ENCODE results near the gene TACR2.
A peak's percentile ranks its signal among the peaks of the same experiment; 100 is the strongest.

Gene TACR2

GRCh38 chr10:69418052-69418752 is 1.5 kb upstream of the TACR2 start:
- no peak for DNase-seq

- DNase-seq, result no peak
Observed at GRCh38 chr10:69417542-69417941, 824 bp upstream of the TACR2 start.

- DNase-seq, result no peak
Observed at GRCh38 chr10:69415951-69416350, 767 bp downstream of the TACR2 start.

- DNase-seq, result no peak
Observed at GRCh38 chr10:69415049-69415448, 1.7 kb downstream of the TACR2 start.

DNA sequence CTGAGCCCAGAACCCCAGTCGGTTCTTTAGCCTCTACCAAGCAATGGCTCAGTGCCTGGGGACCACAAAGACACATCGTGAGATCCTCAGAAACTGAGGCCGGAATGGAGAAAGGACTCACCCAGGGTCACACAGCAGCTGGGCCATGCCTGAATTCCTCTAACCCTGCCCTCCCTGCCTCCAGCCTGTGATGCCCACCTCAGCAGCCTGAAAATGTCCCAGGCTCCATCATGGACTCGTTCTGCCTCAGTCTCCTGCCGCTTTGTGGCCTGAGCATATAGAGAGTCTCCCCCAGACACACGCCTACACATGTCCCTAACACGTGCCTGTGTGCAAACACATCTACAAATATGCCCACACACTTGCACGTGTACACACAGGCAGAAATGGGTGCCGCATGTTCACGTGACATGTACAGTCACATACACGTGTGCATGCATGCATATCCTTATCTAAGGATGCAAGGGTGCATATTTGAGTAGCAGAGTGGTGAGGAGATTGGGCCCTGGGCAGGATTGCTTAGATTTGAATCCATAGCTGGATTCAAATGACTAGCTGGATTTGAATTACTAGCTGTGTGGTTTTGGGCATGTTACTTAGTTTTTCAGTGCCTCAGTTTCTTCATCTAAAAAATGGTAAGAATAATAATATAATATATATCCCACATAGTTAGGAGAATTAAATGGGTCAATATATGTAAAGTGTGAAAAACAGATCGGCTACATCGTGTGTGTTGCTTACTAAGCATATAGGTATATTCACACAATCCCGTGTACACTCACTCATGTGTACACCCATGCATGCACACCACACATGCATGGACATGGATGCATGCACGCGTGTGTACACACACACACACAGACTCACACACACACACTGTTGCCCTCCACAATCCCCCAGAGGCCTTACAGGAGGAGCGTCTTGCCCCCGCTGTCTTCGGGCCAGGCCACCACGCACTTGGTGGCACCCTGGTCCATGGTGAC is 2.4 kb downstream of the TACR2 start:
- DNase-seq, result no peak

- peak in 1 of 5 experiments; percentile 22 for DNase-seq
Observed at GRCh38 chr10:69413221-69413865, 3.4 kb downstream of the TACR2 start.

- no peak for DNase-seq
Observed at GRCh38 chr10:69412232-69412790, 4.4 kb downstream of the TACR2 start.

GRCh38 chr10:69411476-69411875 is 5.2 kb downstream of the TACR2 start:
- no peak for DNase-seq

DNA sequence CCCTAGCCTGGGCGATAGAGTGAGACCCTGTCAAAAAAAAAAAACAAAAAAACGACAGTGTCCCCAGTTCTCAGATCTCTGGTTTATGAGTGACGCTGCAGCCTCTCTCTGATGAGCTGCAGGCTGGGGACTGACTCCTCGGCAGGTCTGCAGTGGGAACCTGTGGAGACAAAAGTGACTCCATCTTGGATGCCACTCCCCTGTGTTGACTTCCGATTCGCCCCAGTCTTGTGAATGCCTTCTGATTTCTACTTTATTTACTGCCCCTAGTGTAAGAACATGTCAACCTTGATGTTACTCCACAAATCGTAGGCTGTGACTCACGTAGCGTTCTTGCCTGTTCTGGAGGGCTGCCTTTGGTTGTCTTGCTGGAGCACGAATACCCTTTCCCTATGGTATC is 6.2 kb downstream of the TACR2 start:
- DNase-seq, result no peak

- DNase-seq, result no peak
Observed at GRCh38 chr10:69409968-69410367, 6.8 kb downstream of the TACR2 start.

DNA sequence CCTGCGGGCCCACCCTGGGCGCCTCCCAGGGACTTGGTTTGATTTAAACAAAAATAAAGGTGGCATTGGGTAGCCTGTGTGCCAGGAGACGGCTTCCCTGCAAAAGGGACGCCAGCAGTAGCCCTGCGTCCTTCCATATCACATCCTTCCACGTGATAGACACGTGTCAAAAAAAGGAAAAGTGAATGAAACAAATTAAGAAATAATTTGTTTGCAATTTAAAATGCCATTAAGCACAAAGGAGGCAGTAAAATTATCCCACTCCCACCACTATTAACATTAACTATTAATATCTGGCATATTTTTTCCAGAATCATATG is 7.6 kb downstream of the TACR2 start:
- DNase-seq, result no peak

DNA sequence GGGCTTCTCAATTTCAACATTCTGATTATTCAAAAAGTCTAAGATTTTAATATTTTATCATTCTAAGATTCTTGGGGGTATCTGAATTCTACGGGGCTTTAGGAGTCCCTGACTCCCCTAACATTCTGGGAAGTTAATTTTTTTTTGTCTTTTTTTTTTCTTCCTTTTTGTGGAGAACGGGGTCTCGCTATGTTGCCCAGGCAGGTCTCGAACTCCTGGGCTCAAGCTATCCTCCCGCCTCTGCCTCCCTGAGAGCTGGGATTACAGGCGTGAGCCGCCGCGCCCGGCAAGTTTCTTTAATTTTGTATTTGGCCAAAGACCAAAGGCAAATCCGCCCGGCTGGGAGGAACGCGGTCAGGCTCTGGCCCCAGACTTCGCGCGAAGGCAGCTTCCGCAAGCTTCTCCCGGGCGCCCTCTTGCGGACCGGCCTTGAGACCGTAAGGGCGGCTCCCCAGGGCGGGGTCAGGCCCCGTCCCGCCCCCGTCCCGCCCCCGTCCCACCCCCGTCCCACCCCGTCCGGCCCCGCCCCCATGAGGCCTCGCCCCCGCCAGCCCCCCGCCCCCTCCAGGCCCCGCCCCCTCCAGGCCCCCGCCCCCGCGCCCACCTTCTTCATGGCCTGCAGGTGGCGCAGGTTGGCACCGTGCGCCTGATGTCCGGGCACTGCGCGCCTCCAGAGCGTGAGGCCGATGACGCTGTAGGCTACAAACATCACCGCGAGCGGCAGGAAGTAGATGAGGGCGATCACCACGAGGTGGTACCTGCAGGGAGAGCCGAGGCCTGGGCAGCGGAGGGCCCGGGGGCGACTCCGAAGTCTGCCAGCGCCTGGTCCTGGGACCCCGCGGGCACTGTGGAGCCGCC is 8.2 kb downstream of the TACR2 start:
- DNase-seq, result peak; percentile 80 to 97 (median 84)

DNA sequence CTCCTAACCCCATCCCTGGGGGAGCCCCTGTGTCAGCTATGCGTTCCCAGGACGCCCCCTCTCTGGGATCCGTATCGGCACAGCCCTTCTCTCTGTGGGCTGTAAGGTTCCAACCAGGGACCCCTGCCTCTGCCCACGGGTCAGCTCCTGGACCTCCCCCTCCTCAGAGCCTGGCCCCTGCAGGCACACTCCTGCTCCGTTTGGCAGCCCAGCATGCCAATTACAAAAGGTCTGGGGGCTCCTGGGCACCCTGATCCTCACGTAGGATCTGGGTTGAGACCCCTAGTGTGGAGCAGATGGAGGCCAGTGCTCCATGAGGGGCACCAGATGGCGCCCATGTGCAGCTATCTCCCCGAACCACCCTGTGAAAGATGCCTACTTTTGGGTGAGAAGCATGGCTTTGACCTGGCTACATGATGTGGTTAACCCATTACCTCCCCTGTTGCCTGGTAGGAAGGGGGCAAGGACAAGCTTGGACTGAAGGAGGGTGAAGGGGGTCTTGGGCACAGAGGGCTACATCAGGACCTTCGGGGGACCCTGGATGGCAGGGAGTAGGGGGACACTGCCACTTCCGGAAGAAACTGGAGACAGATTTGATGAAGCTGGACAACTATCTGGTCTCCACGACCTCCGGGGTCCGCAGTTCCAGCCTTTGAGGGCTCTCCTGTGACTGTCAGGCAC is 9.0 kb downstream of the TACR2 start:
- peak in 1 of 5 experiments; percentile 43 for DNase-seq

GRCh38 chr10:69406816-69407580 is 9.7 kb downstream of the TACR2 start:
- DNase-seq, result no peak

- no peak for DNase-seq
Observed at GRCh38 chr10:69406302-69406811, 10.4 kb downstream of the TACR2 start.

DNA sequence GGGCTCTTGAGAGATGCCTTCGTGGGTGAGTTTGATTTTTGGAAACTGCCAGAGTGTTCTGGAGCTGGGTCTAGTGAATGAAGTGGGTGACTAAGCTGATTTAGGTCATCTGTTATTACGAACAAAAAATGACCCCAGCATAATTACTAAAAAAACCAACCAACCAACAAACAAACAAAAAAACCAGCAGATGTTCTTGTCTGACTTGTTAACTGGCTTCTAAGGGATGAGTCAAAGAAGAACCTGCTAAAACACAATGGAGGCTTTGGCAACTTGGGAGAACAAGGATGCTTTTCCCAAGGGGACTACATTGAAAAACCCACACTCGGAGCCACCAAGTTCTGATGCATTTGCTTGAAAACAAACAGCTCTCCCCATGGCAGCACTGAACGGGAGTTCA is 11.5 kb downstream of the TACR2 start:
- DNase-seq, result no peak

DNA sequence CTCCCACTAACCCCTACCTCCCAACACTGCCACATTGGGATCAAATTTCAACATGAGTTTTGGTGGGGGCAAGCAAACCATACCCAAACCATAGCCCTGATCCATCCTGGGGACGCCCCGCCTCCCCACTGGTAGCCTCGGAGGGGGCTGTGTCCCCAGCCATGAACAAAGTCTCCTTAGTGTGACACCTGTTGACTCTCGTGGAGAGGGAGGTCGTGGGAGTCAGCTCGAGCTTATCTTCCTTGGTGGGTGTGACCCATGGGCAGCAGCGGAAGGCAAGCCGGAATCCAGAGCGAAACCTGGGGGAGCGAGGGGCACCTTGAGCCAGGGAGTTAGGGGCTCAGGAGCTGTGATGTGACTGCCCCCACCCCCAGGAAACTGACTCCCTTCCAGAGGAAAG is 11.9 kb downstream of the TACR2 start:
- DNase-seq, result no peak

DNA sequence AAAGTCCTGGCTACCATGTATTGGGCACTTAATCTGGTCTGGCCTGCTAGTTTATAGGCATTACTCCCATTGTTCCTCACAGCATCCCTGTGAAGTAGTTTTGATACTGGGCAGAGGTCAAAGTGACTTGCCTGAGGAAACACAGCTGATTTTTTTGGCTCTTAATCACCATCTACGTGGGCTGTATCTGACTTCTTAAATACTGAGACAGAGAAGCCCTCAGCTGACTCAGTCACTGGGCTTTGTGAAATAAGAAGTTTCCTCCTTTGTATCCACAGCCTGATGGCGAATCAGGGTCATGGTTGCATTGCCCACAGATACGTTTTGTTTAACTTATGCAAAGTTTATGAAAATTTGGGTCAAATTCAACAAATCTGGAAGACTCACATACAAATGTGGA is 13.2 kb downstream of the TACR2 start:
- DNase-seq, result no peak

- DNase-seq, result no peak
Observed at GRCh38 chr10:69403066-69403465, 13.7 kb downstream of the TACR2 start.

GRCh38 chr10:69402386-69402785 is 14.3 kb downstream of the TACR2 start:
- DNase-seq, result no peak

DNA sequence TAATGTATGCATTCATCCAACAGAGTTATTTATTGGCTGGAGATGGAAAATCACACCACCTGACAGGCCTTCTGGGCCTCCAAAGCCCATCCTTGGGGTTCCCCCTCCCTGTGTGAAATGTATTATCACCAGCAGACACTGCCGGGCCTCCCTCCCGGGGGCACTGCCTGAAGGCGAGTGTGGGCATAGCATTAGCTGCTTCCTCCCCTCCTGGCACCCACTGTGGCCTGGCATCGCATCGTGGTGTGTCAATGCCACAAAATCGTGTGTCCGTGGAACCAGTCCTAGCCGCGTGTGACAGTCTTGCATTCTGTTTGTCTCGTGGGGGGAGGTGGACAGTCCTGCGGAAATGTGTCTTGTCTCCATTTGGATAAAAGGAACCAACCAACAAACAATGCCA is 15.3 kb downstream of the TACR2 start:
- no peak for DNase-seq
